ENCODE measurements around the gene HPD.

HPD gene

GRCh38 chr12:121826318-121827150, 32.1 kb downstream of the HPD start:
- Histone ChIP-seq H3K4me1 (ENCODE audit: control insufficient read depth in 1 of 2, insufficient read depth in 1 of 2, low read depth in 1 of 2, low read length in 1 of 2) (peaks cover 2 to 8% of the 10 kb centered on the region in 2 experiments), H3K27ac (no peak overlapping the region), H3K36me3 (peaks cover 97% of the 10 kb centered on the region), H3K27me3 (no peaks in the 10 kb centered on the region), H3K9me3 (no peaks in the 10 kb centered on the region), H3K4me3 (ENCODE audit: low read depth in 1 of 2, low read length in 1 of 2) (no peak overlapping the region)
- TF ChIP-seq CTCF (IDR thresholded peaks at IDR 0.05): no peak

- no peaks in the 10 kb centered on the region for H3K9me3 ChIP-seq
- H3K4me3 ChIP-seq (ENCODE audit: low read depth in 1 of 2, low read length in 1 of 2): no peak overlapping the region
- H3K4me1 ChIP-seq (ENCODE audit: control insufficient read depth in 1 of 2, insufficient read depth in 1 of 2, low read depth in 1 of 2, low read length in 1 of 2): peaks cover 0 to 6% of the 10 kb centered on the region in 2 experiments
- H3K36me3 ChIP-seq: peaks cover 99% of the 10 kb centered on the region
- no peak for TF ChIP-seq CTCF (IDR thresholded peaks at IDR 0.05)
- H3K27me3 ChIP-seq: no peaks in the 10 kb centered on the region
- H3K27ac ChIP-seq: no peak overlapping the region
Observed at GRCh38 chr12:121825041-121825523, 33.6 kb downstream of the HPD start.

GRCh38 chr12:121823727-121824115, 34.9 kb downstream of the HPD start:
- TF ChIP-seq CTCF (IDR thresholded peaks at IDR 0.05): no peak
- no peak overlapping the region for H3K4me3 ChIP-seq (ENCODE audit: low read depth in 1 of 2, low read length in 1 of 2)
- H3K27ac ChIP-seq: peak overlapping the region; percentile 33
- no peaks in the 10 kb centered on the region for H3K4me1 ChIP-seq (ENCODE audit: control insufficient read depth in 1 of 2, insufficient read depth in 1 of 2, low read depth in 1 of 2, low read length in 1 of 2)
- no peaks in the 10 kb centered on the region for H3K9me3 ChIP-seq
- H3K36me3 ChIP-seq: peaks cover 99% of the 10 kb centered on the region
- H3K27me3 ChIP-seq: no peaks in the 10 kb centered on the region

- peak overlapping the region; percentile 33 for H3K27ac ChIP-seq
- H3K27me3 ChIP-seq: no peaks in the 10 kb centered on the region
- no peak overlapping the region for H3K4me3 ChIP-seq (ENCODE audit: low read depth in 1 of 2, low read length in 1 of 2)
- H3K36me3 ChIP-seq: peaks cover 99% of the 10 kb centered on the region
- no peak for TF ChIP-seq CTCF (IDR thresholded peaks at IDR 0.05)
- H3K9me3 ChIP-seq: no peaks in the 10 kb centered on the region
- H3K4me1 ChIP-seq (ENCODE audit: control insufficient read depth in 1 of 2, insufficient read depth in 1 of 2, low read depth in 1 of 2, low read length in 1 of 2): no peaks in the 10 kb centered on the region
Observed at GRCh38 chr12:121823101-121823726, 35.4 kb downstream of the HPD start.

- peaks cover 99% of the 10 kb centered on the region for H3K36me3 ChIP-seq
Observed at GRCh38 chr12:121822393-121823100, 36.1 kb downstream of the HPD start.

More at GRCh38 chr12:121822393-121823100, 36.1 kb downstream of the HPD start:
- H3K27me3 ChIP-seq: no peaks in the 10 kb centered on the region
- no peak overlapping the region for H3K27ac ChIP-seq
- no peaks in the 10 kb centered on the region for H3K4me1 ChIP-seq (ENCODE audit: control insufficient read depth in 1 of 2, insufficient read depth in 1 of 2, low read depth in 1 of 2, low read length in 1 of 2)
- no peaks in the 10 kb centered on the region for H3K9me3 ChIP-seq
- H3K4me3 ChIP-seq (ENCODE audit: low read depth in 1 of 2, low read length in 1 of 2): no peak overlapping the region
- TF ChIP-seq CTCF (IDR thresholded peaks at IDR 0.05): no peak
